Stimulated activated naive CD8-positive, alpha-beta T cell treated with anti-CD3 and anti-CD28 coated beads, Interleukin-15, amount 100 ng/mL, for 72 hours (primary cell): ENCODE measurements around the gene OR52B6.

Experiments used
- ATAC-seq: fragments of 150-1000 bp; cut with Tn5 transposase; 2 replicates; pipeline ENCODE4 v1.10.0; 2021; ENCODE audit warnings: mild to moderate bottlenecking, moderate library complexity
- DNase-seq, 2 donors: peaks; one replicate each; pipeline ENCODE4 v3.0.0; 2021 to 2022
- H3K27ac Mint-ChIP-seq, 2 donors: one replicate each; pipeline ENCODE4 v1.8.0; 2022; ENCODE audit warnings: mild to moderate bottlenecking in 2 of 2, mixed read lengths in 2 of 2, moderate library complexity in 2 of 2
- H3K27me3 Mint-ChIP-seq: one replicate; pipeline ENCODE4 v1.8.0; 2022; ENCODE audit warnings: mixed read lengths
- H3K4me1 Mint-ChIP-seq: one replicate; pipeline ENCODE4 v1.8.0; 2022; ENCODE audit warnings: mild to moderate bottlenecking, mixed read lengths
- H3K4me3 Mint-ChIP-seq, 2 donors: one replicate each; pipeline ENCODE4 v1.8.0; 2022; ENCODE audit warnings: mild to moderate bottlenecking in 2 of 2, mixed read lengths in 2 of 2, moderate library complexity in 1 of 2
- H3K9me3 Mint-ChIP-seq, 2 donors: one replicate each; pipeline ENCODE4 v1.8.0; 2022; ENCODE audit warnings: mixed read lengths in 2 of 2

OR52B6 gene

GRCh38 chr11:5580577-5580976, at the start of gene OR52B6:
Gene OR52B6, plus strand, starts transcription at chr11:5580877. Its CDS starts 0 bp downstream, at chr11:5580877.
- Mint-ChIP-seq H3K27me3 (no peaks in the 10 kb centered on the region), H3K9me3 (no peaks in the 10 kb centered on the region), H3K4me1 (no peaks in the 10 kb centered on the region), H3K4me3 (no peak within 1 kb of the TSS), H3K27ac (no peak within 1 kb of the TSS)
- no peak for DNase-seq
- ATAC-seq: no peak

- ATAC-seq (no peak), DNase-seq (no peak)
- H3K4me1 Mint-ChIP-seq: no peaks in the 10 kb centered on the region
- no peak overlapping the region for H3K4me3 Mint-ChIP-seq
- H3K27ac Mint-ChIP-seq: no peak overlapping the region
- H3K9me3 Mint-ChIP-seq: no peaks in the 10 kb centered on the region
- no peaks in the 10 kb centered on the region for H3K27me3 Mint-ChIP-seq
Measured at GRCh38 chr11:5531053-5531831, 49.4 kb upstream of the OR52B6 start.

GRCh38 chr11:5534046-5534445, 46.6 kb upstream of the OR52B6 start:
- DNase-seq (no peak), ATAC-seq (no peak)
- Mint-ChIP-seq H3K4me1 (no peaks in the 10 kb centered on the region), H3K9me3 (peaks cover 0 to 10% of the 10 kb centered on the region in 2 donors), H3K27me3 (no peaks in the 10 kb centered on the region), H3K27ac (no peak overlapping the region), H3K4me3 (no peak overlapping the region)

GRCh38 chr11:5536482-5536881, 44.2 kb upstream of the OR52B6 start:
- Mint-ChIP-seq H3K27me3 (no peaks in the 10 kb centered on the region), H3K4me1 (no peaks in the 10 kb centered on the region), H3K27ac (no peak overlapping the region), H3K4me3 (no peak overlapping the region), H3K9me3 (peaks cover 0 to 10% of the 10 kb centered on the region in 2 donors)
- ATAC-seq (no peak), DNase-seq (no peak)

- ATAC-seq: no peak
- Mint-ChIP-seq H3K27ac (no peak overlapping the region), H3K4me1 (no peaks in the 10 kb centered on the region), H3K27me3 (no peaks in the 10 kb centered on the region), H3K9me3 (peaks cover 0 to 10% of the 10 kb centered on the region in 2 donors), H3K4me3 (no peak overlapping the region)
- DNase-seq: no peak
Measured at GRCh38 chr11:5541427-5541826, 39.2 kb upstream of the OR52B6 start.

GRCh38 chr11:5546457-5546856, 34.2 kb upstream of the OR52B6 start:
- DNase-seq: no peak
- Mint-ChIP-seq H3K27ac (no peak overlapping the region), H3K4me3 (no peak overlapping the region), H3K4me1 (no peaks in the 10 kb centered on the region), H3K9me3 (no peaks in the 10 kb centered on the region), H3K27me3 (no peaks in the 10 kb centered on the region)
- ATAC-seq: no peak

GRCh38 chr11:5547982-5548381, 32.7 kb upstream of the OR52B6 start:
- ATAC-seq (no peak), DNase-seq (no peak)
- no peak overlapping the region for H3K4me3 Mint-ChIP-seq
- no peaks in the 10 kb centered on the region for H3K27me3 Mint-ChIP-seq
- H3K9me3 Mint-ChIP-seq: no peaks in the 10 kb centered on the region
- H3K4me1 Mint-ChIP-seq: no peaks in the 10 kb centered on the region
- H3K27ac Mint-ChIP-seq: no peak overlapping the region

- Mint-ChIP-seq H3K27ac (no peak within 1 kb of the TSS), H3K4me1 (no peaks in the 10 kb centered on the region), H3K27me3 (no peaks in the 10 kb centered on the region), H3K4me3 (no peak within 1 kb of the TSS), H3K9me3 (no peaks in the 10 kb centered on the region)
- DNase-seq: no peak
- no peak for ATAC-seq
Measured at GRCh38 chr11:5548440-5548839, 32.2 kb upstream of the OR52B6 start, which contains the start of gene OR52H1. Gene OR52H1, minus strand, starts transcription at chr11:5548540. Its CDS starts 3,035 bp downstream, at chr11:5545505.

- no peaks in the 10 kb centered on the region for H3K4me1 Mint-ChIP-seq
- no peaks in the 10 kb centered on the region for H3K9me3 Mint-ChIP-seq
- DNase-seq: no peak
- no peaks in the 10 kb centered on the region for H3K27me3 Mint-ChIP-seq
- no peak for ATAC-seq
- H3K27ac Mint-ChIP-seq: peak overlapping the region in 1 of 2 donors; percentile 13
- H3K4me3 Mint-ChIP-seq: no peak overlapping the region
Measured at GRCh38 chr11:5550440-5551095, 30.1 kb upstream of the OR52B6 start.

- DNase-seq (no peak), ATAC-seq (no peak)
- Mint-ChIP-seq H3K27ac (no peak overlapping the region), H3K4me1 (no peaks in the 10 kb centered on the region), H3K27me3 (no peaks in the 10 kb centered on the region), H3K9me3 (no peaks in the 10 kb centered on the region), H3K4me3 (no peak overlapping the region)
Measured at GRCh38 chr11:5553343-5553742, 27.3 kb upstream of the OR52B6 start.

GRCh38 chr11:5556596-5557188, 24.0 kb upstream of the OR52B6 start:
- H3K27me3 Mint-ChIP-seq: no peaks in the 10 kb centered on the region

GRCh38 chr11:5557751-5558150, 22.9 kb upstream of the OR52B6 start:
- H3K4me3 Mint-ChIP-seq: no peak overlapping the region
- ATAC-seq: no peak
- no peaks in the 10 kb centered on the region for H3K27me3 Mint-ChIP-seq
- H3K27ac Mint-ChIP-seq: no peak overlapping the region
- DNase-seq: no peak
- H3K4me1 Mint-ChIP-seq: no peaks in the 10 kb centered on the region
- H3K9me3 Mint-ChIP-seq: no peaks in the 10 kb centered on the region

More at GRCh38 chr11:5556596-5557188, 24.0 kb upstream of the OR52B6 start:
- no peaks in the 10 kb centered on the region for H3K9me3 Mint-ChIP-seq
- DNase-seq: no peak
- H3K4me1 Mint-ChIP-seq: no peaks in the 10 kb centered on the region
- ATAC-seq: no peak
- no peak overlapping the region for H3K27ac Mint-ChIP-seq
- H3K4me3 Mint-ChIP-seq: no peak overlapping the region

- ATAC-seq (peak; percentile 64), DNase-seq (no peak)
- Mint-ChIP-seq H3K27me3 (no peaks in the 10 kb centered on the region), H3K27ac (peak overlapping the region in 1 of 2 donors; percentile 22), H3K4me1 (peaks cover 7% of the 10 kb centered on the region), H3K9me3 (peaks cover 0 to 6% of the 10 kb centered on the region in 2 donors), H3K4me3 (no peak overlapping the region)
Measured at GRCh38 chr11:5564259-5565019, 16.2 kb upstream of the OR52B6 start.

- ATAC-seq: no peak
Measured at GRCh38 chr11:5574654-5575053, 6.0 kb upstream of the OR52B6 start.

GRCh38 chr11:5575152-5575551, 5.5 kb upstream of the OR52B6 start:
- no peaks in the 10 kb centered on the region for H3K4me1 Mint-ChIP-seq
- no peaks in the 10 kb centered on the region for H3K27me3 Mint-ChIP-seq
- H3K27ac Mint-ChIP-seq: no peak overlapping the region
- no peaks in the 10 kb centered on the region for H3K9me3 Mint-ChIP-seq
- ATAC-seq (no peak), DNase-seq (no peak)
- H3K4me3 Mint-ChIP-seq: no peak overlapping the region

More at GRCh38 chr11:5574654-5575053, 6.0 kb upstream of the OR52B6 start:
- no peak overlapping the region for H3K27ac Mint-ChIP-seq
- H3K4me3 Mint-ChIP-seq: no peak overlapping the region
- DNase-seq: no peak
- H3K27me3 Mint-ChIP-seq: no peaks in the 10 kb centered on the region
- no peaks in the 10 kb centered on the region for H3K9me3 Mint-ChIP-seq
- no peaks in the 10 kb centered on the region for H3K4me1 Mint-ChIP-seq
